HG03196 (cell line): ENCODE results near the gene NCOA7.
"Not testable (repeated sequence)": the region's sequence is repeated elsewhere in the genome, so short reads cannot be mapped to it uniquely, and the experiment has no call there.

Experiments
- ATAC-seq: cut with Tn5 transposase; IDR thresholded peaks from one replicate; pipeline ENCODE4 v1.9.1; 2021; ENCODE audit not compliant: unreplicated experiment

NCOA7 gene

GRCh38 chr6:125866433-125866832 is 75.7 kb downstream of the NCOA7 start:
- ATAC-seq: no peak

DNA sequence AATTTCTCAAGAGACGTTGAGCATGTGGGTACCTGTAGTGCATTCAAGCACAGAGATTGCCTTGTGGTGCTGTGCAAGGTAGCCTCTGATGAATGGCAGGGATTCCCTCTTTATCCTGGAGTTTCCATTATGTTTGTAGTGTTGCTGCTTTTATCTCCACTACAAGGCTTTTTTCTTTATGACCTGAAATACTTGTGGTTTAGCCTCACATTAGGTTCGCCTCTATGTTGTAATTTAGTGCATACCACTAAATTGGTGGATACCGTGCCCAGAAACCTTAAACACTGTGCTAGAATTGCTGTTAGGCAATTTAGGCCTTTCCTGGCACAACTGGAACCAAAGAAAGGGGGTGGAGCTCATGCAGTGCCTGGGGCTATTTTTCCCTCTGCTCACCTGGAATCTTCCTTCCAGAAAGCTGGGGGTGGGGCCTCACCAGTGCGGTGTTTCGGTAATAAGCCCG is 76.8 kb downstream of the NCOA7 start:
- no peak for ATAC-seq

GRCh38 chr6:125868252-125868651 is 77.5 kb downstream of the NCOA7 start:
- ATAC-seq: no peak

- no peak for ATAC-seq
These were observed 78.1 kb downstream of the NCOA7 start for GRCh38 chr6:125868678-125869395.

DNA sequence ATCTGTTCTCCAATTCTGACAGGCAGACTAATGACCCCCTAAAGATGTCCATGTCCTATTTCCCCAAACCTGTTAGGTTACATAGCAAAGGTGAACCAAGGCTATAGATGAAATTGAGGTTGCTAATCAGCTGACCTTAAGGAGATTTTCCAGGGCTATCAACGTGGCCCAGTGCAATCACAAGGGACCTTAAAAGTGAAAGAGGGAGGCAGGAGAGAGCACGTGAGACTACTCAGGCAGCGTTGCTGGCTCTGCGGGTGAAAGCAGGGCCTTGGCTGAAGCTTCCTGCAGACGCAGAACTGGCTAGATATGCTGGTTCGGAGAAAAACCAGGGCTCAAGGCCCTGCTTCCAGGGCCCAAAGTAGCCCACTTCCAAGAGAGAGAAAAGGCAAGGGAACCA is 78.7 kb downstream of the NCOA7 start:
- ATAC-seq: no peak

DNA sequence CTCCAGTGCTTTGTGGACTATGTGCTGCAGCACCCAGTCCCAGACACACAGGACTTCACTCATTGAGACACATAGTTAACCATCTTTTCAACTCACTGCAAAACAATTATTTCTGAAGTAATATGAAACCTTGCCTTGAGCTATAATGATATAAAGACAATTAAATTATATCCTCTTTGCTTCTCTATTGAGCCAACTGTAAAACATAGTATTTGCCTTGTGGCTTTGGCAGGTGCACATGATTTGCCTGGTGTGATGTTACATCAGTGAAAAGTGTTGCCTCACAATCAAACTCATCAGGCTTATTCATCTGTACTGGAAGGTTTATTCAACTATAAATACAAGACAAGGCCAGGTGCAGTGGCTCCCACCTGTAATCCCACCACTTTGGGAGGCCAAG is 80.6 kb downstream of the NCOA7 start:
- ATAC-seq: no peak

DNA sequence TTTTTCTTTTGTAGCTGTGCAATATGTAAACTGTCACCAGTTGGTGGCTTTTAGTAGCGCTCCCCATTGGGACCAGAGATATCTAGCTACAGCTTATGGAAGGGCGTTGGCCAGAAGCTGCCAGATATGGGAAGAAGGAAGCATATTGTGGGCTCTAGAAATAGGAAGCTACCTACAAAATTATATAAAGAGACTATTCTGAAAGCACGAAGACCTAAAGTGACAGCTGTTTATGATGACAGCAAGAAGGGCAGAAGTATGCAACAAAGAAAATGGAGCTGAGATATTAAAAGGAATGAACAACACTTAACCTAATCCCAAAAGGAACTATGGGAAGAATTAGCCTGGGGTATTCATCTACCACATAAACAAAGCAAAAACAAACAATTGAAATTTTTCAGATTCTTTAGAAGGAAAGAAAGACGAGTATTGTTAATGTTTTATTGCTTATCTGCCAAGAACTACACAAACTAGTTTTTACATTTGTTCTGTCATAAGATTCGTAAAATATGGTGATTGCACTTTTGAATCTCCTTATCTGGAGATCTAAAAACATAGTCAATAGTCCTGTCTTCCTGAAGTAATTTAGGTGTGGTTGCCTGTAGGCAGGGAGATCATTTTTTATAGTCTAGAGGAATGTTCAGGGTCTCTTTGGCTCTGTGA is 81.6 kb downstream of the NCOA7 start:
- ATAC-seq: no peak

DNA sequence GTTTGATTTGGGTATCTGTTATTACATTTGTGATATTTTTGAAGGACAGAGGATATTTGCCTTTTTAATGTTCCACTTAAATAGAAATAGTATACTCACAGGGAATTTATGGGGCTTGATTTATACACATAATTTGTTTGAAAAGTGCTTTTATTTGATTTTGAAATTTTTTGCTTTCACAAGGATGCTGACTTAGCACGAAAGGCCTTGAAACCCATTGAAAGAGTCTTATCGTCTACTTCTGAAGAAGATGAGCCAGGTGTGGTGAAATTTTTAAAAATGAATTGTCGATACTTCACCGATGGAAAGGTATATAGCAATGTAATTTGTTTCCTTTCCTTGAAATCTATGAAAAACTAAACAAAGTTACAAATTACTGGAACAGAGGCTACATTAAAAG is 91.5 kb downstream of the NCOA7 start:
- no peak for ATAC-seq

- no peak for ATAC-seq
These were observed 94.0 kb downstream of the NCOA7 start for GRCh38 chr6:125884634-125885371.

- no peak for ATAC-seq
These were observed 95.3 kb downstream of the NCOA7 start for GRCh38 chr6:125886021-125886420.

DNA sequence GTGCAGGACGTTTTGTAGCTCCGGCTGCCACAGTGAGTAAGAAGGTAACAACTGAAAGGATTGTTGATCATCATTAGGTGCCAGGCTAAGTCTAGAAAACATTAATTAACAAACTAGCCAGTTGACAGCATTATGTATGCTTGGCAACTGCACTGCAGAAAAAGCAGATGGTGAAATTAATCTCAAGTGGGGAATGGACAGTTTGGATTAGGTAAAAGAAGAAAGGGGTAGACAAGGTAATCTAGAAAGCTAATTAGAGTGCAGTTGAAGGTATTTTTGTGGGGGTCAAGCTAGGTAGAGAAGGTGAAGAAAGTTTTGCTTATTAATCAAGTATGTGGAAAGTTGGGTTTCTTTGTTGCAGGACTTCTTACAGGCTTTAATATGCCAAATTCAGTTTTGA is 96.2 kb downstream of the NCOA7 start:
- no peak for ATAC-seq

GRCh38 chr6:125887372-125887771 is 96.6 kb downstream of the NCOA7 start:
- ATAC-seq: no peak

GRCh38 chr6:125888989-125889656 is 98.4 kb downstream of the NCOA7 start:
- no peak for ATAC-seq

DNA sequence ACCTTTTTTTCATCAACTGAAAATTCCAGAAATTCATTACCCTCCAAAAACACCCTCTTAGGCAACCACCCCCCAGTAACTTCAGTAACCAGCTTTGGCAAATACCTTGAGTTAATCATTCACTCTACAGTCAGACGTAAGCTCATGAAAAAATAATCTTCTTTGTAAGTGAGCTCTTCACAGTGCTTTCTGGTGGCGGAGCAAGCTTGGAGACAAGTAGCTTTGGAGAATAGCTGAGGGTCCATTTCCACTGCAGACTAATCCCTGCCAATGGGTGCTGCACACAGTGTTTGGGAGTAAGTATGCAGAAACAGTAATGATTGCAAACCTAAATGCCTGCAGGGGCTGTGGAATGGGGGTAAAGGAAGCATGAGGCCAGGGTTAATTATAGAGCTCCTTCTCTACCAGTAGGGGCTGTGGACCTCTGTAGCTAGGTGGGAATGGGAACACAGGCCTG is 109.0 kb downstream of the NCOA7 start:
- ATAC-seq: no peak

- peak; percentile 77 for ATAC-seq
These were observed 114.1 kb downstream of the NCOA7 start for GRCh38 chr6:125904871-125905270.

GRCh38 chr6:125906158-125906998 is 115.6 kb downstream of the NCOA7 start:
- no peak for ATAC-seq

DNA sequence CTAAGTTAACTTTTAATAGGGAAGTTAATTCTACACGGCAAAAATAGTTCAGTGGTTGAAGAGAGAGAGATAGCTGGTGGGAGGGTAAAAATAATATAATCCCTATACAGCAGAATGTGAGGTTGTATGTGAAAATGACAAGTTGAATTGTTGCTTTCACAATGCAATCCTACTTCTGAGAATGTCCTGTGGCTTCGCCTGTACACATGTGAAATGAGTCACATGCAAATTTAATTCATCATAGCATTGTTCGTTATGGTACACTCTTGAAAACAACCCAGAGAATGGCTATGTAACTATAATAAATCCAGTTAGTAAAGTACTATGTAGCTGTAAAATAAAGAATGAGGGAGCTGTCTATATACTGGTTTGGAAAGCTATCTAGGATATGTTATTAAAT is 119.8 kb downstream of the NCOA7 start:
- ATAC-seq: peak; percentile 98

DNA sequence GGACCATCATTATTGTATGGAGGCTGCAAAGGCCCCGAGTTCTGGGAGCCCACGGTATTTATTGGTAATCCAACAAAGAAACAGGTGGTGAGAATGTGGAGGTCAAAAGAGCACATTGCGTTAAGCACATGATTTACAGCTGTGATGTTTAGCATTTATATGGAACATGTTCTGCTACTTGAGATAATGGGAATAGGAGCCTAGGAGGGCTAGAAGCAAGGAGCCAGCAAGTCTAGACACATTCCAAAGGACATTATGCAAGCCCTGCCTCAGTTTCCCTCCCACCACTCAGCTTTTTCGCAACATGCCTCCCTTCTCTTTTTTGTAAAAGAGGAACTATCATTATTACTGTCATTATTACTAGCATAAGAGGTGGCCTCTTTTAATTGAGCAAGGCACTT is 120.3 kb downstream of the NCOA7 start:
- ATAC-seq: not testable (repeated sequence)

DNA sequence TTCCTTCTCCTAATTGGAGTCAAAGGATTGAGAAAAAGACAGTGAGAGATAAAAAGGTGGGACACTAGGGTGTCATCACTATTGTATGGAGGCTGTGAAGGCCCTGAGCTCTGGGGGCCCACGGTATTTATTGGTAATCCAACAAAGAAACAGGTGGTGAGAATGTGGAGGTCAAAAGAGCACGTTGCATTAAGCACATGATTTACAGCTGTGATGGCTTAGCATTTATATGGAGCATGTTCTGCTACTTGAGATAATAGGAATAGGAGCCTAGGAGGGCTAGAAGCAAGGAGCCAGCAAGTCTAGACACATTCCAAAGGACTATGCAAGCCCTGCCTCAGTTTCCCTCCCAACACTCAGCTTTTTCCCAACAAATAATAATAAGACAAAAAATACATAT is 121.7 kb downstream of the NCOA7 start:
- ATAC-seq: not testable (repeated sequence)

DNA sequence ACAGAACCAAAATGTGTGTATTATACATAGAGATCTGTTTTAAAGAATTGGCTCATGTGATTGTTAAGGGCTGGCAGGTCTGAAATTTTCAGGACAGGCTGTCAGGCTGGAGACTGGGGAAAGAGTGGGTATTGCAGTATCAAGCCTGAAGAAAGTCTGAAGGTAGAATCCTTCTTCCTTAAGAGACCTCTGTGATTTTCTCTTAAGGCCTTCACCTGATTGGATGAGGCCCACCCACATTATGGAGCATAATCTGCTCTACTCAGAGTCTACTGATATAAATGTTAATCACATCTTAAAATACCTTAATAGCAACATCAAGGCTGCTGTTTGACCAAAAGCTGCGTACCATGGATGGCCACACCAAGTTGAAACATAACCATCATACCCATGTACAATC is 122.4 kb downstream of the NCOA7 start:
- ATAC-seq: no peak
